ENCODE results near the gene BAG3.

The BAG3 gene

GRCh38 chr10:119686465-119687191, 35.4 kb downstream of the BAG3 start:
- TF ChIP-seq RAD21 (IDR thresholded peaks at IDR 0.05; ENCODE audit: low read depth) (peak; percentile 99), ZBTB7A (IDR thresholded peaks at IDR 0.05; ENCODE audit: low read depth) (no peak), USF1 (IDR thresholded peaks at IDR 0.05) (0 out of 2 replicates have a peak, but pooled peaks have one; percentile 15), CREB1 (IDR thresholded peaks at IDR 0.05; ENCODE audit: low read depth) (no peak), FOXM1 (IDR thresholded peaks at IDR 0.05; ENCODE audit: borderline replicate concordance, low read depth) (no peak), EP300 (IDR thresholded peaks at IDR 0.05; ENCODE audit: borderline replicate concordance) (no peak), TAF1 (IDR thresholded peaks at IDR 0.05; ENCODE audit: low read depth) (no peak), NFIC (IDR thresholded peaks at IDR 0.05) (no peak), CEBPB (IDR thresholded peaks at IDR 0.05) (no peak), YY1 (IDR thresholded peaks at IDR 0.05; ENCODE audit: low read depth) (peak; percentile 62)
- TF ChIP-seq, protein P1, sequence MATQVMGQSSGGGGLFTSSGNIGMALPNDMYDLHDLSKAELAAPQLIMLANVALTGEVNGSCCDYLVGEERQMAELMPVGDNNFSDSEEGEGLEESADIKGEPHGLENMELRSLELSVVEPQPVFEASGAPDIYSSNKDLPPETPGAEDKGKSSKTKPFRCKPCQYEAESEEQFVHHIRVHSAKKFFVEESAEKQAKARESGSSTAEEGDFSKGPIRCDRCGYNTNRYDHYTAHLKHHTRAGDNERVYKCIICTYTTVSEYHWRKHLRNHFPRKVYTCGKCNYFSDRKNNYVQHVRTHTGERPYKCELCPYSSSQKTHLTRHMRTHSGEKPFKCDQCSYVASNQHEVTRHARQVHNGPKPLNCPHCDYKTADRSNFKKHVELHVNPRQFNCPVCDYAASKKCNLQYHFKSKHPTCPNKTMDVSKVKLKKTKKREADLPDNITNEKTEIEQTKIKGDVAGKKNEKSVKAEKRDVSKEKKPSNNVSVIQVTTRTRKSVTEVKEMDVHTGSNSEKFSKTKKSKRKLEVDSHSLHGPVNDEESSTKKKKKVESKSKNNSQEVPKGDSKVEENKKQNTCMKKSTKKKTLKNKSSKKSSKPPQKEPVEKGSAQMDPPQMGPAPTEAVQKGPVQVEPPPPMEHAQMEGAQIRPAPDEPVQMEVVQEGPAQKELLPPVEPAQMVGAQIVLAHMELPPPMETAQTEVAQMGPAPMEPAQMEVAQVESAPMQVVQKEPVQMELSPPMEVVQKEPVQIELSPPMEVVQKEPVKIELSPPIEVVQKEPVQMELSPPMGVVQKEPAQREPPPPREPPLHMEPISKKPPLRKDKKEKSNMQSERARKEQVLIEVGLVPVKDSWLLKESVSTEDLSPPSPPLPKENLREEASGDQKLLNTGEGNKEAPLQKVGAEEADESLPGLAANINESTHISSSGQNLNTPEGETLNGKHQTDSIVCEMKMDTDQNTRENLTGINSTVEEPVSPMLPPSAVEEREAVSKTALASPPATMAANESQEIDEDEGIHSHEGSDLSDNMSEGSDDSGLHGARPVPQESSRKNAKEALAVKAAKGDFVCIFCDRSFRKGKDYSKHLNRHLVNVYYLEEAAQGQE (IDR thresholded peaks at IDR 0.05; ENCODE audit: low read depth), result no peak
- TF ChIP-seq, protein P2, sequence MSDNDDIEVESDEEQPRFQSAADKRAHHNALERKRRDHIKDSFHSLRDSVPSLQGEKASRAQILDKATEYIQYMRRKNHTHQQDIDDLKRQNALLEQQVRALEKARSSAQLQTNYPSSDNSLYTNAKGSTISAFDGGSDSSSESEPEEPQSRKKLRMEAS (IDR thresholded peaks at IDR 0.05), result peak; percentile 42; the same call in 1 of the 2 replicates

- TF ChIP-seq EP300 (IDR thresholded peaks at IDR 0.05; ENCODE audit: borderline replicate concordance), result no peak
- no peak for TF ChIP-seq NFIC (IDR thresholded peaks at IDR 0.05)
- TF ChIP-seq, protein P1 (IDR thresholded peaks at IDR 0.05; ENCODE audit: low read depth), result no peak
- TF ChIP-seq CREB1 (IDR thresholded peaks at IDR 0.05; ENCODE audit: low read depth), result no peak
- TF ChIP-seq CEBPB (IDR thresholded peaks at IDR 0.05), result no peak
- no peak for TF ChIP-seq RAD21 (IDR thresholded peaks at IDR 0.05; ENCODE audit: low read depth)
Observed at GRCh38 chr10:119687192-119688032, 36.2 kb downstream of the BAG3 start.

GRCh38 chr10:119688033-119688508, 36.9 kb downstream of the BAG3 start:
- TF ChIP-seq YY1 (IDR thresholded peaks at IDR 0.05; ENCODE audit: low read depth), result peak; percentile 56; the same call in 1 of the 2 replicates
- no peak for TF ChIP-seq CREB1 (IDR thresholded peaks at IDR 0.05; ENCODE audit: low read depth)
- no peak for TF ChIP-seq EP300 (IDR thresholded peaks at IDR 0.05; ENCODE audit: borderline replicate concordance)
- TF ChIP-seq RAD21 (IDR thresholded peaks at IDR 0.05; ENCODE audit: low read depth), result 0 out of 2 replicates have a peak, but pooled peaks have one; percentile 22
- TF ChIP-seq USF1 (IDR thresholded peaks at IDR 0.05), result no peak
- TF ChIP-seq ZBTB7A (IDR thresholded peaks at IDR 0.05; ENCODE audit: low read depth), result no peak
- TF ChIP-seq, protein P2 (IDR thresholded peaks at IDR 0.05), result no peak
- peak; percentile 73 for TF ChIP-seq CEBPB (IDR thresholded peaks at IDR 0.05)
- TF ChIP-seq TCF12 (IDR thresholded peaks at IDR 0.05; ENCODE audit: low read depth), result 0 out of 2 replicates have a peak, but pooled peaks have one; percentile 11
- peak; percentile 57; the same call in 1 of the 2 replicates for TF ChIP-seq TEAD4 (IDR thresholded peaks at IDR 0.05)
- TF ChIP-seq EGR1 (IDR thresholded peaks at IDR 0.05), result no peak
- TF ChIP-seq TAF1 (IDR thresholded peaks at IDR 0.05; ENCODE audit: low read depth), result no peak
- TF ChIP-seq, protein P1 (IDR thresholded peaks at IDR 0.05; ENCODE audit: low read depth), result no peak
- TF ChIP-seq NFIC (IDR thresholded peaks at IDR 0.05), result no peak
- TF ChIP-seq FOXM1 (IDR thresholded peaks at IDR 0.05; ENCODE audit: borderline replicate concordance, low read depth), result no peak
